Measurements from ENCODE around the gene KCNK10.

DNA sequence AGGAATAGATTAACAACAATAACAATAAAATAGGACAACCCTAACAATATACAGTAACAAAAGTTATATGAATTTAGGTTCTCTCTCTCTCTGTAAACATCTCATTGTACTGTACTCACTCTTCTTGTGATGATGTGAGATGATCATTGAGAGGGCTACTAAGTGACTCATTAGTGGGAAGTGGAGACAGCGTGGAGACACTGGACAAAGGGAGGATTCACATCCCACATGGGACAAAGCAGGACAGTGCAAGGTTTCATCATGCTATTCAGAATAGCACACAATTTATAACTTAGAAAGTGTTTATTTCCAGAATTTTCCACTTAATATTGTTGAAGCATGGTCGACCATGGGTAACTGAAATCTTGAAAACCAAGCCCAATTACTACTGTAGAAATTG, 36.4 kb upstream of the KCNK10 start:
- no peak for TF ChIP-seq TAF1 (IDR thresholded peaks at IDR 0.05; ENCODE audit: low read depth, low read length)
- TF ChIP-seq POLR2A (IDR thresholded peaks at IDR 0.05; ENCODE audit: low read depth, low read length), result no peak
- no peak for TF ChIP-seq POLR2AphosphoS5 (IDR thresholded peaks at IDR 0.05; ENCODE audit: low read depth, low read length)
- TF ChIP-seq SPI1 (IDR thresholded peaks at IDR 0.05; ENCODE audit: low read depth, low read length), result no peak
- no peak for TF ChIP-seq PAX5 (IDR thresholded peaks at IDR 0.05; ENCODE audit: insufficient read depth, low read length, severe bottlenecking)
- no peak for TF ChIP-seq POU2F2 (IDR thresholded peaks at IDR 0.05; ENCODE audit: low read depth, low read length)

Data from GM12891 (cell line).